Measurements from ENCODE around the gene HS3ST3B1.

- TF ChIP-seq RAD21 (IDR thresholded peaks at IDR 0.05; ENCODE audit: low read length) = no peak
- TF ChIP-seq, protein P1, sequence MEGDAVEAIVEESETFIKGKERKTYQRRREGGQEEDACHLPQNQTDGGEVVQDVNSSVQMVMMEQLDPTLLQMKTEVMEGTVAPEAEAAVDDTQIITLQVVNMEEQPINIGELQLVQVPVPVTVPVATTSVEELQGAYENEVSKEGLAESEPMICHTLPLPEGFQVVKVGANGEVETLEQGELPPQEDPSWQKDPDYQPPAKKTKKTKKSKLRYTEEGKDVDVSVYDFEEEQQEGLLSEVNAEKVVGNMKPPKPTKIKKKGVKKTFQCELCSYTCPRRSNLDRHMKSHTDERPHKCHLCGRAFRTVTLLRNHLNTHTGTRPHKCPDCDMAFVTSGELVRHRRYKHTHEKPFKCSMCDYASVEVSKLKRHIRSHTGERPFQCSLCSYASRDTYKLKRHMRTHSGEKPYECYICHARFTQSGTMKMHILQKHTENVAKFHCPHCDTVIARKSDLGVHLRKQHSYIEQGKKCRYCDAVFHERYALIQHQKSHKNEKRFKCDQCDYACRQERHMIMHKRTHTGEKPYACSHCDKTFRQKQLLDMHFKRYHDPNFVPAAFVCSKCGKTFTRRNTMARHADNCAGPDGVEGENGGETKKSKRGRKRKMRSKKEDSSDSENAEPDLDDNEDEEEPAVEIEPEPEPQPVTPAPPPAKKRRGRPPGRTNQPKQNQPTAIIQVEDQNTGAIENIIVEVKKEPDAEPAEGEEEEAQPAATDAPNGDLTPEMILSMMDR (IDR thresholded peaks at IDR 0.05) = no peak
- no peak for TF ChIP-seq EZH2phosphoT487 (IDR thresholded peaks at IDR 0.05; ENCODE audit: borderline replicate concordance, low read depth)
- no peak for TF ChIP-seq POLR2AphosphoS5 (IDR thresholded peaks at IDR 0.05; ENCODE audit: low read depth, low read length)
- TF ChIP-seq USF2 (IDR thresholded peaks at IDR 0.05; ENCODE audit: borderline replicate concordance, low read depth, low read length) = no peak
- no peak for TF ChIP-seq EP300 (IDR thresholded peaks at IDR 0.05; ENCODE audit: borderline replicate concordance in 1 of 2, low read depth in 1 of 2, low read length in 1 of 2)
- TF ChIP-seq MEF2A (IDR thresholded peaks at IDR 0.05; ENCODE audit: borderline replicate concordance, low read depth) = no peak
- no peak for TF ChIP-seq GABPA (IDR thresholded peaks at IDR 0.05; ENCODE audit: low read depth)
- no peak for TF ChIP-seq RXRA (IDR thresholded peaks at IDR 0.05; ENCODE audit: borderline replicate concordance, low read depth)
- TF ChIP-seq PBX3 (IDR thresholded peaks at IDR 0.05) = no peak
Measured at GRCh38 chr17:14330492-14330962, 29.6 kb downstream of the HS3ST3B1 start.

Data from SK-N-SH (cell line).